ENCODE data around the gene HSPG2. TPM values are rescaled to one million over a fixed set of nuclear protein-coding genes. Genes with fewer than 3 reads are reported as not detected.
"Not testable (repeated sequence)": the region's sequence is repeated elsewhere in the genome, so short reads cannot be mapped to it uniquely, and the experiment has no call there.

HSPG2 gene
- total RNA-seq, 1 donor: 166 TPM

DNA sequence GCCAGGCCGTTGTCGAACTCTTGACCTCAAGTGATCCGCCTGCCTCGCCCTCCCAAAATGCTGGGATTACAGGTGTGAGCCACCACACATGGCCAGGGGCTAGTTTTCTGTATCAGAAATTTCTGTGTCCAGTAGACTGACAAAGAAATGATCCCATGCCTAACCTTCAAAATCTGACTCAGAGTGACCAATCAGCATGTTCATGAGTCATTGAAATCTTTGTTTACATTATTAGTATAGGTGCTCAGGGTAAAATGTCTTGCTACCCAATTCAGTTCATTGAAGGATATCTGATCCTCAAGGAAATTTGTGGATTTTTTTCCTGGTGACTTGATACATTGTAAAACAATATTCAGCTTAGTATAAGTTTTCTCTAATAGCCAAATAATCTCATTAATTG, 136.0 kb downstream of the HSPG2 start:
- no peak overlapping the region for H3K4me3 ChIP-seq (ENCODE audit: low read depth, low read length)
- TF ChIP-seq, protein P1, sequence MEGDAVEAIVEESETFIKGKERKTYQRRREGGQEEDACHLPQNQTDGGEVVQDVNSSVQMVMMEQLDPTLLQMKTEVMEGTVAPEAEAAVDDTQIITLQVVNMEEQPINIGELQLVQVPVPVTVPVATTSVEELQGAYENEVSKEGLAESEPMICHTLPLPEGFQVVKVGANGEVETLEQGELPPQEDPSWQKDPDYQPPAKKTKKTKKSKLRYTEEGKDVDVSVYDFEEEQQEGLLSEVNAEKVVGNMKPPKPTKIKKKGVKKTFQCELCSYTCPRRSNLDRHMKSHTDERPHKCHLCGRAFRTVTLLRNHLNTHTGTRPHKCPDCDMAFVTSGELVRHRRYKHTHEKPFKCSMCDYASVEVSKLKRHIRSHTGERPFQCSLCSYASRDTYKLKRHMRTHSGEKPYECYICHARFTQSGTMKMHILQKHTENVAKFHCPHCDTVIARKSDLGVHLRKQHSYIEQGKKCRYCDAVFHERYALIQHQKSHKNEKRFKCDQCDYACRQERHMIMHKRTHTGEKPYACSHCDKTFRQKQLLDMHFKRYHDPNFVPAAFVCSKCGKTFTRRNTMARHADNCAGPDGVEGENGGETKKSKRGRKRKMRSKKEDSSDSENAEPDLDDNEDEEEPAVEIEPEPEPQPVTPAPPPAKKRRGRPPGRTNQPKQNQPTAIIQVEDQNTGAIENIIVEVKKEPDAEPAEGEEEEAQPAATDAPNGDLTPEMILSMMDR (IDR thresholded peaks at IDR 0.05; ENCODE audit: insufficient read depth, low read depth, low read length): no peak
- DNase-seq (ENCODE audit: low read depth): no peak

DNA sequence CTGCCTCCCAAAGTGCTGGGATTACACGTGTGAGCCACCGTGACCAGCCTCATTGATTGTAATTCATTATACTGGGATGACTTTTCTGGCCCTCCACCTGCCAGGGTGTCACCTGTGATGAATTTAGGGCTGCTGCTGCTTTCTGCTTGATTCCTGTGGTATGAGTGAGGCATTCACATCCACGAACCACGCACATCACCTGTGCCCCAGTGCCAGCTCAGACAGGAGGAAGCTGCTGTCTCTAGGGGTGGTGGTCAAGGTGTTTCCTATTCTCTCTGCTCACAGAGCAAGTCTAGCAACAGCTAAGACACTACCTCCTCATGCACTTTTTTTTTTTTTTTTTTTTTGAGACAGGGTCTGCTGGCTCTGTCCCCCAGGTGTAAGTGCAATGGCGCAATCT, 137.4 kb downstream of the HSPG2 start:
- no peak for DNase-seq (ENCODE audit: low read depth)
- H3K4me3 ChIP-seq (ENCODE audit: low read depth, low read length): no peak overlapping the region
- TF ChIP-seq, protein P1 (IDR thresholded peaks at IDR 0.05; ENCODE audit: insufficient read depth, low read depth, low read length): no peak

DNA sequence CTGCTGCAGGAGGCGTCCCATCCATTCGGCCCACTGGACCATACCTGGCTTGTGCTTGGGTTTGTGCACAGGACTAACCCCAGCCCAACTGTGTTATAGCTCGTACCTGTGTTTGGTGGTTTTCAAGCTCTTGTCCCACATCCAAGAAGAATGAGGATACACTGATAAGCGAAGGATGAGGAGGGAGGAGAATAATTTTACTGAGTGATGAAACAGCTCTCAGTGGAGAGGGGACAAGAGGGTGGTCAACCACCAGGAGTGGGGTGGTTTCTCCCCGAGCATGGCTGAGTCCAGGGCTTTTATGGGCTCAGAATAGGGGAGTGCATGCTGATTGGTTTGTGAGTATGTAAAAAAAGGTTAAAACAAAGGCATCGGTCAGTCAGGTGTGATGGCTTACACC, 142.0 kb downstream of the HSPG2 start:
- DNase-seq (ENCODE audit: low read depth): no peak
- no peak overlapping the region for H3K4me3 ChIP-seq (ENCODE audit: low read depth, low read length)
- TF ChIP-seq, protein P1 (IDR thresholded peaks at IDR 0.05; ENCODE audit: insufficient read depth, low read depth, low read length): no peak

DNA sequence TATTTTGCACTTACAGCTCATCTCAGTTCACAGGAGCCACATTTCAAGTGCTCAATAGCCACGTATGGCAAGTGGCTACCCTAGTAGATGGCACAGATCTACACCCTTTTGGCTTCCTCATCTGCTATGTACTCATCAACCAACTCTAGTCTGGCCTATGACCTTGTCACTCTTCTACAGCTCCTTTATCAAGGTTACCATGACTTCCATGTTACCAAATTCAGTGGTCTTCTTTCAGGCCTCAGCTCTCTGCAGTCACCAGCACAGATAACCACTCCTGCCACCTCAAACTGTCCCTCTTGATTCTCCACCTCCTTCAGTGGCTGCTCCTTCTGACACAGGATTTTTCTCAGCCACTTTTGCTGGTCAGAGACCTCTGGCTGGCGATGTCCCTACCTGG, 142.5 kb downstream of the HSPG2 start:
- no peak for DNase-seq (ENCODE audit: low read depth)
- TF ChIP-seq, protein P1 (IDR thresholded peaks at IDR 0.05; ENCODE audit: insufficient read depth, low read depth, low read length): no peak
- no peak overlapping the region for H3K4me3 ChIP-seq (ENCODE audit: low read depth, low read length)

DNA sequence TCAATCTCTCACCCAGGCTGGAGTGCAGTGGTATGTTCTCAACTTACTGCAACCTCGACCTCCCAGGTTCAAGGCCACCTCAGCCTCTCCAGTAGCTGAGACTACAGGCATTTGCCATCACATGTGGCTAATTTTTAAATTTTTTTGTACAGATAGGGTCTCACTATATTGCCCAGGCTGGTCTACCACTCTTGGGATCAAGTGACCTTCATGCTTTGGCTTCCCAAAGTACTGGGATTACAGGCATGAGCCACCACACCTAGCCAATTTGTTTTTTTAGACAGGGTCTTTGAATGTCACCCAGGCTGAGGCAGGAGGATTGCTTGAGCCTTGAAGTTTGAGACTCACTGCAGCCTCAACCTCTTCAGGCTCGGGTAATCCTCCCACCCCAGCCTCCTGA, 144.0 kb downstream of the HSPG2 start:
- TF ChIP-seq, protein P1 (IDR thresholded peaks at IDR 0.05; ENCODE audit: insufficient read depth, low read depth, low read length): no peak

DNA sequence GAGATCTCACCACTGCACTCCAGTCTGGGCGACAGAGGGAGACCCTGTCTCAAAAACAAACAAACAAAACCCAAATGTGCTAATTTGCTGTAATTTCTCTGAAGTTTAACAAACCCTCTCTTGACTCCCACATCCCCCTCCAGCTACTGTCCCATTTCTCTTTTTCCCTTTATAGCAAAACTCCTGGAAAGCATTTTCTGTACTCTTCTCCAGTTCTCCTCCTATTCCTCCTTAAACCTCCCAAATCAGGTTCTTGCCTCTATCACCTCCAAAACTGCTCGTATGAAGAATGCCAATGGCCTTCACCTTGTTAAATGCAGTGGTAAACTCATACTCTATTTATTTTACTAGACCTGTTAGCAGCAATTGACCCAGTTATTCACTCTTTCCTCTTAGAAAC, 150.5 kb downstream of the HSPG2 start:
- TF ChIP-seq, protein P1 (IDR thresholded peaks at IDR 0.05; ENCODE audit: insufficient read depth, low read depth, low read length): no peak
- H3K4me3 ChIP-seq (ENCODE audit: low read depth, low read length): no peak overlapping the region
- no peak for DNase-seq (ENCODE audit: low read depth)

More for the DNA sequence above, 144.0 kb downstream of the HSPG2 start:
- DNase-seq (ENCODE audit: low read depth): no peak
- H3K4me3 ChIP-seq (ENCODE audit: low read depth, low read length): no peak overlapping the region

DNA sequence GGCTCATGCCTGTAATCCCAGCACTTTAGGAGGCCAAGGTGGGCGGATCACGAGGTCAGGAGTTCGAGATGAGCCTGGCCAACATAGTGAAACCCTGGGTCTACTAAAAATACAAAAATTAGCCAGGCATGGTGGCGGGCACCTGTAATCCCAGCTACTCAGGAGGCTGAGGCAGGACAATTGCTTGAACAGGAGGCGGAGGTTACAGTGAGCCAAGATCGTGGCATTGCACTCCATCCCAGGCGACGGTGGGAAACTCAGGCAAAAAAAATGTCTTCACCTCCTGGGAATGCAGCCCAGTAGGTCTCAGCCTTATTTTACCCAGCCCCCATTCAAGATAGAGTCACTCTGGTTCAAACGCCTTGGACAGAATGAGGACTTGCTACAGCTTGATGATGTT, 151.3 kb downstream of the HSPG2 start:
- H3K4me3 ChIP-seq (ENCODE audit: low read depth, low read length); DNase-seq (ENCODE audit: low read depth): not testable (repeated sequence)

Measured in fibroblast of villous mesenchyme (primary cell).